ENCODE measurements around the gene IL23A.

- no peak for TF ChIP-seq GATA2 (IDR thresholded peaks at IDR 0.05; ENCODE audit: low read depth, low read length)
- TF ChIP-seq GATA3 (IDR thresholded peaks at IDR 0.05; ENCODE audit: low read depth, low read length) = no peak
Observed at GRCh38 chr12:56377310-56377988, 38.8 kb downstream of the IL23A start.

Data from SH-SY5Y (cell line).